ENCODE data around the gene GULP1.
"Not testable (repeated sequence)": the region's sequence is repeated elsewhere in the genome, so short reads cannot be mapped to it uniquely, and the experiment has no call there.

The GULP1 gene

GRCh38 chr2:188293601-188294351 lies 2.1 kb downstream of the GULP1 start:
- DNase-seq: no peak

GRCh38 chr2:188294352-188294926 lies 2.8 kb downstream of the GULP1 start:
- DNase-seq: no peak

GRCh38 chr2:188295067-188295685 lies 3.5 kb downstream of the GULP1 start:
- no peak for DNase-seq

- no peak for DNase-seq
Observed at GRCh38 chr2:188297978-188298377, 6.3 kb downstream of the GULP1 start.

- not testable (repeated sequence) for DNase-seq
Observed at GRCh38 chr2:188298937-188299371, 7.3 kb downstream of the GULP1 start.

GRCh38 chr2:188303363-188304031 lies 11.8 kb downstream of the GULP1 start:
- no peak for DNase-seq

- DNase-seq: no peak
Observed at GRCh38 chr2:188305271-188305670, 13.6 kb downstream of the GULP1 start.

- DNase-seq: no peak
Observed at GRCh38 chr2:188306271-188306670, 14.6 kb downstream of the GULP1 start.

- DNase-seq: no peak
Observed at GRCh38 chr2:188307850-188308283, 16.2 kb downstream of the GULP1 start.

- no peak for DNase-seq
Observed at GRCh38 chr2:188308483-188308882, 16.8 kb downstream of the GULP1 start.

- no peak for DNase-seq
Observed at GRCh38 chr2:188309364-188309763, 17.7 kb downstream of the GULP1 start.

GRCh38 chr2:188314314-188315054 lies 22.8 kb downstream of the GULP1 start:
- no peak for DNase-seq

GRCh38 chr2:188315750-188316149 lies 24.1 kb downstream of the GULP1 start:
- DNase-seq: no peak

- no peak for DNase-seq
Observed at GRCh38 chr2:188316342-188316741, 24.7 kb downstream of the GULP1 start.

- DNase-seq: no peak
Observed at GRCh38 chr2:188316791-188317423, 25.2 kb downstream of the GULP1 start.

- no peak for DNase-seq
Observed at GRCh38 chr2:188318161-188318749, 26.6 kb downstream of the GULP1 start.

- DNase-seq: no peak
Observed at GRCh38 chr2:188319838-188320237, 28.2 kb downstream of the GULP1 start.

- no peak for DNase-seq
Observed at GRCh38 chr2:188320861-188321260, 29.2 kb downstream of the GULP1 start.

GRCh38 chr2:188322569-188323551 lies 31.2 kb downstream of the GULP1 start:
- DNase-seq: no peak

- DNase-seq: no peak
Observed at GRCh38 chr2:188324067-188324466, 32.4 kb downstream of the GULP1 start.

GRCh38 chr2:188326290-188326668 lies 34.6 kb downstream of the GULP1 start:
- no peak for DNase-seq

Measured in stimulated activated CD4-positive, alpha-beta T cell treated with anti-CD3 and anti-CD28 coated beads, Interleukin-15, amount 100 ng/mL, for 24 hours (primary cell).